ENCODE measurements around the gene HES5.

The HES5 gene

GRCh38 chr1:2514863-2515762, 14.9 kb downstream of the HES5 start:
- no peak for DNase-seq (ENCODE audit: low spot score)

GRCh38 chr1:2513939-2514652, 16.0 kb downstream of the HES5 start:
- DNase-seq (ENCODE audit: low spot score): no peak

DNA sequence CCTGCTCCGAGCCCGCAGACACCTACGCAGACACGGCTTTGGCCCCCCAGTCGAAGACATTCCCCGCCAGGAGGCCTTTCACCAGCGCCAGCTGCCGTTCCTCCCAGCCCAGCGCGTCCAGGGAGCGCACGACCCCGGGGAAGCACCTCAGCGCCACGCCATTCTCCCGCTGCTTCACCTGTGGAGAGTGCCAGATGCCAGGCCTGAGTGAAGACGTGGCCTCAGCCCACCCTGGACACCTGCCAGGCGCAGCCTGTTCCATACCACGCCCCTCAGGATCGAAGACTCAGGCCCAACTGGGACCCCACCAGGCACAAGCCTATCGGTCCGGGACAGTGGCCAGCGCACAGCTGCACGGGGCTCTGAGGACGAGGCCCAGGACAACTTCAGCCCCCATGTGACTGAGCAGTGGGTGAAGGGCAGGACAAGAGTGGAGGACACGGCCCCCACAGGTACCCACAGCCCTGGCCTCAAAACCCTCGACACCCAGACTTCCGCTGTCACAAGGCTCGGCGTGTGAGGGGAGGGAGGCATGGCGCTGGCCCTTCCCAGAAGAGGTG, 17.1 kb downstream of the HES5 start:
- DNase-seq (ENCODE audit: low spot score): no peak

GRCh38 chr1:2510366-2511155, 19.5 kb downstream of the HES5 start:
- no peak for DNase-seq (ENCODE audit: low spot score)

DNA sequence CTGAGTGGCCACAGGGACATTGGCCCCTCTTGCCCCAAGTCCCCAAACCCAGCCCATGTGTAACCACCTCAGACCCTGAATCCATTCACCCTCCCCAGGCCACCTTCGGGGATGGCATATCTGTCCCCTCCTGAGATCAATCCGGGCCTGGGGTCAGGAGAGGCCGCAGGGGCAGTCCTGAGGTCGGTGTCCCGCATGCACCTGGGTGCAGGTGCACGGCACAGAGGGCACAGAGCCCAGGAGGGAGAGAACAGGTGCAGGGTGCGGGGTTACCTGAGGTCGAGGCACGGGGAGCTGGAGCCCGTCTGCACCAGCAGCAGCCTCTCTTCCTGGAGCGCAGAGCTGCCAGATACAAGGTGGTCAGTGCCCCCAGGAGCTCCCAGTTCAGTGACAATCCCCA, 20.5 kb downstream of the HES5 start:
- no peak for DNase-seq (ENCODE audit: low spot score)

DNA sequence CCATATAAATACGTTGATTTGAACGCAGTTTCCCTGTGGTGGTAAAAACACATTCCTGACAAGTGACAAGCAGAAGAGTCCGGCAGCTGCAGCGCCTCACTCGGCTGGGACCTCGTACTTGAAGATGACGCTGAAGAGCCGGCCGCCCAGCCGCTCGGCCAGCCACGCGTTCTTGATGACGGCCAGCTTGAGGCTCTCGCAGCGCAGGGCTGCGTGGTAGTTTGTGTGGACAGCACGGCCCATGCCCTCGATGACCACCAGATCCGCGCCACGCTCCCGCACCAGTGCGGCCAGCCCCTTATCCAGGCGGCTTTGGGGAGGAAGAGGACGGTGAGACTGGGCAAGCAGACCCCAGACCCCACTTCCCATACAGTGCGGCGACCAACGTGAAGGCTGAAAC, 21.3 kb downstream of the HES5 start:
- no peak for DNase-seq (ENCODE audit: low spot score)

GRCh38 chr1:2508180-2508579, 21.9 kb downstream of the HES5 start:
- no peak for DNase-seq (ENCODE audit: low spot score)

- DNase-seq (ENCODE audit: low spot score): no peak
Observed at GRCh38 chr1:2507744-2508155, 22.3 kb downstream of the HES5 start.

DNA sequence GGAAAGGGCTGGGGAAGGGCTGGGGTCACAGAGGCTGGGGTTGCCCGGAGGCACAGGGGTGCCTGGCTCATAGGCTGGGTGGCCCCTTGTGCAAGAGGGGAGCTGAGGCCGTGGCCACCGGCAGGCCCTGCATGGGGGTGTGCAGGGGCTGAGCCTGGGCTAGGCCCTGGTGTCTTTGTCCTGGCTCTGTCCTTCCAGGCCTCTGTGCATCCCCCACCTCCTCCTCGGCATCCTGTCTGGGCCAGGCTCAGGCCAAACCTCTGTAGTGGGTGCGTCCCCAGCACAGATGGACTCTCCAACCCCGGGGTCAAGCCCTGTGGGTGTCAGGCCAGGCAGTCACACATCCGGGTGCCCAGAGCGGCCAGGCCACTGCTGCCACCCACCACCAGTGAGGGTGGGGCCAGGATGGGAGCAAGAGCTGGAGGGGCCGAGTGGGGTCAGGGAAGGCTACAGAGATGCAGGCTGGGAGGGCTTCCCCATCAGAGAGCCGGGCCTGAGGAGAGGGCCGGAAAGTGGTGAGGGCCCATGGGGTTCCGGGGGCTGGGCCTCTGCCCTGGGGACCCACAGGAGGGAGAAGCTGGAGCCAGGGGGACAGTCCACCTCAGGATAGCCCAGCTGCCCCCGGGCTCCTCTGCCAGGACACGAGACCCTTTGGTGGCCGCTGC, 23.0 kb downstream of the HES5 start:
- no peak for DNase-seq (ENCODE audit: low spot score)

DNA sequence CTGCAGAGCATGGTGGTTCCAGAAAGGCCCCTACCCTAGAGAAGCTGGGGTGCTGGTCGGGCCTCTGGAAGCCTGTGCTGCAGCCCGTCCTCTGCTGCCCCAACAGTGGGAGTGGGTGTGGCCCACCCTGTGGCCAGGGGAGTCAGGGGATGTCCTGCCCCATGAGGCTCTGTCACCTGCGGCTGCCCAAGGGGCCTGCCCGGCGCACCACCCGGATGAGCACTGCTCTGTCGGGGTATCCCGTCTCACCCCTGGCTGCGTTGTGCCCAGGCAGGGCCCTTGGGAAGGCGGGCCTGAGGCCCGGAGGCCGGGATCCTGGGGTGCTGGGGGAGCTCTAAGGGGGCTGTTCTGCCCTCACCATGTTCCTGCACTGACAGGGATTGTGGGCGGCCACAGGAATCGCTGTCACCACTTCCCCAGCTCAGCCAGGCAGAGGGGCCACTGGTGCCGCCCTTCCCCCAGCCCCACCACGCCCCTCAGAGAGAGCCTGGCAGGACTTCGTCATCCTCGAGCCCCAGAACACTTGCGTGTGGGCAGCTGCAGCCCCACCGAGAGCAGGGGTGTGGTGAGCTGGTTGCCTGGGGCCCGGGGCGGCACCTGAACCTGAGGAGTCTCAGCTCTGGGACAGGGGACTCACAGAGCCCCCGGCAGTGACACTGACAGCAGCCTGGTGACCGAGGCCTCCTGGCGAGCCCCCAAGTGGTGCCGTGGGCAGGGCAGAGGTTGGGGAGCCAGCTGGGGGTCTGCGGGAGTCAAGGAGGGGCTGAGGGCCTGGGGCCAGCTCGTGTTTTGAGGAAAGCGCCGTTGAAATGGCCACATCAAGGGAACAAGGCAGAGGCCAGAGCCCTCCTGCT, 23.8 kb downstream of the HES5 start:
- no peak for DNase-seq (ENCODE audit: low spot score)

GRCh38 chr1:2505461-2505994, 24.5 kb downstream of the HES5 start:
- no peak for DNase-seq (ENCODE audit: low spot score)

DNA sequence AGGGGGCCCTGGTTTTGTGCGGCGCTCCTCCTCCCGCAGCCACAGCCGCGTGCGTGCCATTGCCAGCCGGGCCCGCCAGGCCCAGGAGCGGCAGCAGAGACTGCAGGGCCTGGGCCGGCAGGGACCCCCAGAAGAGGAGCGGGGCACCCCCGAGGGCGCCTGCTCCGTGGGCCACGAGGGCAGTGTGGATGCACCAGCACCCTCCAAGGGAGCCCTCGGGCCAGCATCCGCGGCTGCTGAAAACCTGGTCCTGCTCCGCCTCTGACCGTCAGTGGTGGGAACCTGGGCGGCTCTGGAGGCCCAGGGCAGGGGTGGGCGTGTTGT, 25.2 kb downstream of the HES5 start:
- no peak for DNase-seq (ENCODE audit: low spot score)

GRCh38 chr1:2504225-2504948, 25.7 kb downstream of the HES5 start:
- DNase-seq (ENCODE audit: low spot score): no peak

- DNase-seq (ENCODE audit: low spot score): no peak
Observed at GRCh38 chr1:2503554-2504224, 26.4 kb downstream of the HES5 start.

GRCh38 chr1:2502661-2503553, 27.2 kb downstream of the HES5 start:
- no peak for DNase-seq (ENCODE audit: low spot score)

- DNase-seq (ENCODE audit: low spot score): no peak
Observed at GRCh38 chr1:2502210-2502609, 27.9 kb downstream of the HES5 start.

GRCh38 chr1:2501820-2502119, 28.3 kb downstream of the HES5 start:
- DNase-seq (ENCODE audit: low spot score): no peak

GRCh38 chr1:2501041-2501819, 28.8 kb downstream of the HES5 start:
- no peak for DNase-seq (ENCODE audit: low spot score)

Measured in AG20443 (cell line).